BE2C (cell line): ENCODE measurements around the gene TSPAN18.

Experiments
- DNase-seq: peaks from one replicate; pipeline ENCODE4 v3.0.0-alpha.2; 2020
- H3K27me3 ChIP-seq: fragments of 250-450 bp; sonication (Bioruptor Pico); 2 replicates; pipeline ENCODE4 v1.5.1; 2020; ENCODE audit warnings: mild to moderate bottlenecking
- H3K36me3 ChIP-seq: fragments of 250-450 bp; sonication (Bioruptor Pico); 2 replicates; pipeline ENCODE4 v1.5.1; 2020; ENCODE audit warnings: mild to moderate bottlenecking
- H3K4me1 ChIP-seq: fragments of 250-450 bp; sonication (Bioruptor Pico); 2 replicates; pipeline ENCODE4 v1.5.1; 2020
- H3K4me3 ChIP-seq: 2 replicates; pipeline ENCODE4 v1.5.1; 2011; ENCODE audit warnings: low read depth, low read length
- H3K9me3 ChIP-seq: fragments of 250-450 bp; sonication (Bioruptor Pico); 2 replicates; pipeline ENCODE4 v1.5.1; 2020
- TF ChIP-seq, protein P1 (sequence below): IDR thresholded peaks from 2 replicates; pipeline ENCODE4 v1.5.1; 2012; ENCODE audit warnings: mild to moderate bottlenecking, low read depth, low read length

The TSPAN18 gene

DNA sequence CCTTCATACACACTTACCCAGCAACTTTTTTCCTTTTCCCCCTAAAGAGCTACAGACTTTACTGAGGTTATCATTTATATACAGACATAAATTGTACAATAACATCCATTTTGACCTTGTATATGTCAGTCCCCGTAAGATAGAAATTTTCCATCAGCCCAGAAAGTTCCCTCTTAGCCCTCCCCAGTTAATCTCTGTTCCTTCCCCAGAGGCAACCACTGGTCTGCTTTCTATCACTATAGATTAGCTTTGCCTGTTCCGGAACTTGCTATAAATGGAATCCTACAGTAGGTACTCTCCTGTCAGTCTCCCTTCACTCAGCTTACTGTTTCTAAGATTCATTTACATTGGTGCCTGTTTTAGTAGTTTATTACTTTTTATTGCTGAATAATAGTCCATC is 54.9 kb downstream of the TSPAN18 start:
- peaks cover 25% of the 10 kb centered on the region for H3K4me1 ChIP-seq

GRCh38 chr11:44782478-44782877 is 55.7 kb downstream of the TSPAN18 start:
- H3K27me3 ChIP-seq, result no peaks in the 10 kb centered on the region
- H3K9me3 ChIP-seq, result no peaks in the 10 kb centered on the region
- H3K4me3 ChIP-seq, result no peak overlapping the region
- peaks cover 25% of the 10 kb centered on the region for H3K4me1 ChIP-seq
- TF ChIP-seq, protein P1, sequence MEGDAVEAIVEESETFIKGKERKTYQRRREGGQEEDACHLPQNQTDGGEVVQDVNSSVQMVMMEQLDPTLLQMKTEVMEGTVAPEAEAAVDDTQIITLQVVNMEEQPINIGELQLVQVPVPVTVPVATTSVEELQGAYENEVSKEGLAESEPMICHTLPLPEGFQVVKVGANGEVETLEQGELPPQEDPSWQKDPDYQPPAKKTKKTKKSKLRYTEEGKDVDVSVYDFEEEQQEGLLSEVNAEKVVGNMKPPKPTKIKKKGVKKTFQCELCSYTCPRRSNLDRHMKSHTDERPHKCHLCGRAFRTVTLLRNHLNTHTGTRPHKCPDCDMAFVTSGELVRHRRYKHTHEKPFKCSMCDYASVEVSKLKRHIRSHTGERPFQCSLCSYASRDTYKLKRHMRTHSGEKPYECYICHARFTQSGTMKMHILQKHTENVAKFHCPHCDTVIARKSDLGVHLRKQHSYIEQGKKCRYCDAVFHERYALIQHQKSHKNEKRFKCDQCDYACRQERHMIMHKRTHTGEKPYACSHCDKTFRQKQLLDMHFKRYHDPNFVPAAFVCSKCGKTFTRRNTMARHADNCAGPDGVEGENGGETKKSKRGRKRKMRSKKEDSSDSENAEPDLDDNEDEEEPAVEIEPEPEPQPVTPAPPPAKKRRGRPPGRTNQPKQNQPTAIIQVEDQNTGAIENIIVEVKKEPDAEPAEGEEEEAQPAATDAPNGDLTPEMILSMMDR, result no peak
- DNase-seq, result no peak
- H3K36me3 ChIP-seq, result no peaks in the 10 kb centered on the region; the same call in 1 of the 2 replicates

More for the DNA sequence above, 54.9 kb downstream of the TSPAN18 start:
- Histone ChIP-seq H3K27me3 (no peaks in the 10 kb centered on the region), H3K4me3 (no peak overlapping the region), H3K36me3 (no peaks in the 10 kb centered on the region; the same call in 1 of the 2 replicates), H3K9me3 (no peaks in the 10 kb centered on the region)
- DNase-seq, result no peak
- TF ChIP-seq, protein P1, result no peak

GRCh38 chr11:44784436-44784760 is 57.6 kb downstream of the TSPAN18 start:
- DNase-seq, result no peak
- H3K4me3 ChIP-seq, result no peak overlapping the region
- H3K9me3 ChIP-seq, result no peaks in the 10 kb centered on the region
- H3K36me3 ChIP-seq, result no peaks in the 10 kb centered on the region; the same call in 1 of the 2 replicates
- H3K27me3 ChIP-seq, result no peaks in the 10 kb centered on the region
- TF ChIP-seq, protein P1, result no peak
- peaks cover 25% of the 10 kb centered on the region for H3K4me1 ChIP-seq

DNA sequence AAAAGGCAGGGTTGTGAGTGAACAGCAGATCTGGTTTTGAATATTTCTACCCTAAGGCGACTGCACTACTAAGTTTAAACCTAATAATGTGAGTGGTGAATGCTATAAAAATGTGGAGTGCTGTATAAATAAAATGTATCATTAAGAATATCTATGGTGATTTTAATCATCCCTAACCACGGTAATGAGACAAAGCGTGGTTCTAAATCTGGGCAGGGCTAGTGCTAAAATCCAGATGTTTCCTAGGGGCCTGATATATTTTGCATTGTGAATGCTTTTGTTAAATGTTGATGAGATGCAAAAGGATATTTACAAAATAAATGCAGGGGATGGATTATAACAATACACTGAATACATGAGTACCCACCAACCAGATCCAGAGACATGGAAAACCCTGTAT is 58.1 kb downstream of the TSPAN18 start:
- H3K9me3 ChIP-seq, result no peaks in the 10 kb centered on the region
- DNase-seq, result no peak
- H3K4me1 ChIP-seq, result peaks cover 23% of the 10 kb centered on the region
- TF ChIP-seq, protein P1, result no peak
- no peaks in the 10 kb centered on the region for H3K36me3 ChIP-seq
- no peak overlapping the region for H3K4me3 ChIP-seq
- no peaks in the 10 kb centered on the region for H3K27me3 ChIP-seq

- TF ChIP-seq, protein P1, result peak; percentile 41
Measured at GRCh38 chr11:44785856-44786607, 59.3 kb downstream of the TSPAN18 start.

GRCh38 chr11:44787070-44787469 is 60.3 kb downstream of the TSPAN18 start:
- Histone ChIP-seq H3K4me3 (no peak overlapping the region), H3K4me1 (peaks cover 8% of the 10 kb centered on the region), H3K36me3 (no peaks in the 10 kb centered on the region), H3K9me3 (no peaks in the 10 kb centered on the region), H3K27me3 (no peaks in the 10 kb centered on the region)
- no peak for DNase-seq
- TF ChIP-seq, protein P1, result no peak

More at GRCh38 chr11:44785856-44786607, 59.3 kb downstream of the TSPAN18 start:
- Histone ChIP-seq H3K4me1 (peaks cover 14% of the 10 kb centered on the region), H3K27me3 (no peaks in the 10 kb centered on the region), H3K4me3 (no peak overlapping the region), H3K36me3 (no peaks in the 10 kb centered on the region), H3K9me3 (no peaks in the 10 kb centered on the region)
- DNase-seq, result no peak
